HG03135 (cell line): ENCODE results near the gene INS.

Experiments
- ATAC-seq: cut with Tn5 transposase; IDR thresholded peaks from one replicate; pipeline ENCODE4 v1.9.1; 2021; ENCODE audit warnings: mild to moderate bottlenecking, moderate library complexity; ENCODE audit not compliant: unreplicated experiment

The INS gene

GRCh38 chr11:2167141-2168045 is 6.4 kb upstream of the INS start:
- no peak for ATAC-seq

- ATAC-seq: no peak
These were observed 5.3 kb upstream of the INS start for GRCh38 chr11:2166091-2166851.

- no peak for ATAC-seq
These were observed 4.6 kb upstream of the INS start for GRCh38 chr11:2165571-2165970.

- ATAC-seq: no peak
These were observed 4.0 kb upstream of the INS start for GRCh38 chr11:2164861-2165555.

DNA sequence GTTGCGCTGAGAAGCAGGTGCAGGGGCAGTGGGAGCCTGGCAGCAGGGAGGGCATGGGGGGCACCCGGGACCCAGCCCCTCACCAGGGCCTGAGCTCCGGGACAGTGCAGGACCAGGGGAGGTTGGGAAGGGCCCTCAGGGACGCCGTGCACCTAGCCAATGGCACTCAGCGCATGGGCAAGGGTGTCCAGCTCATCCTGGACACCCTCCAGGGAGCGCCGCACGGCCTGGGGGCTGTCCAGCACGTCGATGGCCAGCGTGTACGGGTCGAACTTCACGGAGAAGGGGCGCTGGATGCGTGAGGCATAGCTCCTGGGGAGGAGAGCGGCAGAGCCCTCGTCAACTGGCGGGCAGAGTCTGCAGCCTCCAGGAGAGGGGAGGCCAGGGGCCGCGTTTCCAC is 3.1 kb upstream of the INS start:
- no peak for ATAC-seq

- ATAC-seq: no peak
These were observed 2.5 kb upstream of the INS start for GRCh38 chr11:2163428-2163978.

GRCh38 chr11:2159536-2160413 is 1.2 kb downstream of the INS start:
- ATAC-seq: no peak

- no peak for ATAC-seq
These were observed 2.0 kb downstream of the INS start for GRCh38 chr11:2158966-2159365.

GRCh38 chr11:2158296-2158737 is 2.7 kb downstream of the INS start:
- no peak for ATAC-seq

GRCh38 chr11:2157294-2158040 is 3.5 kb downstream of the INS start:
- ATAC-seq: no peak

DNA sequence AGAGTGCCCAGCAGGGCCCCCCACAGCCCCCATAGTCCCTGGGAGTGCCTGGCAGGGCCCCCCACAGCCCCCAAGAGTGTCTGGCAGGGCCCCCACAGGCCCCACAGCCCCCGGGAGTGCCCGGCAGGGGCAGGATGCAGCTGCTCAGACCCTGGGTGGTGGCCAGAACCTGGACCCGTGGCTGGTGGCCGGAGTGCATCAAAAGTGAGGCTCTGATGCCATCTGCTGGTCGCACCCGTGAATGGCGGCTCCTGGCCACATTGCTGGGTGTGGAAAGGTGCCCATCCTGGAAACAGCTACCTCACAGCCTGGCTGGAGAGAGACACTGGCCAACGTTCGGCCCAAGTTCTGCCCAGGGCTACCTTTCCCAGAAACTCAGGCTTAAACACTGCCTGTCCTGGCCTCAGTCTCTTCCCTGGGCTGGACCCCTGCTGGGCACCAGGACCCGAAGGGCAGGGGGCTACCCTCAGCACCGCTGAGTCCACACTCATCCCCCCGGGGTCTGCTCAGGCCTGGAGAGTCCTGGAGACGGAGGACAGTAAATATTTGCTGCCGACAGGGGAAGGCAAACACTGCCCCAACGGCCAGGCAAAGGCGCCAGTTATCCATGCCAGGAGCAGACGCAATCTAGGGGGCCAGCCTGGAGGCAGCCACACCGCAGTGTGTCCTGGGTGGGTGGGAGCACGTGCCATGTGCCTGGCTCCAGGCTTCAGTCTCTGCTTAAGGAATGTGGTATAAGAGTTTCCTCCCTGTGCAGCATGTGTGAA is 4.4 kb downstream of the INS start:
- ATAC-seq: no peak

DNA sequence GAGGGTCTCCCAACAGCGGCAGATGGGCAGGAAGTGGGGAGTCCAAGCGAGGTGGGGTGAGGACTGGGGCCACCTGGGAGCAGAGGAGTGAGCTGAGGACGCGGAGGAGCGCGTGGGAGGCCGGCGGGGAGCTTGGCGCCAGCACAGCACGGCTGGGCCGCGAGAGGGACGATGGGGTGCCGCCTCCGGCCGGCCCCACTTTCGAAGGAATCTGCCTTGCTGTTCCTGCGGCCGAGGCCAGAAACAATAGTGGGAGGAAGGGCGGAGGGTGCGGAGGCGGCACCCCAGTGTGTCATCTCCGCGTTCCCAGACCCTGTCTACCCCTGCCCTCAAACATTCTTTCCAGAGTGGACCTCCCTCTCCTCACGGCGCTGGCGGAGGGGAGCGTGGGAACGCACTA is 5.5 kb downstream of the INS start:
- no peak for ATAC-seq

GRCh38 chr11:2154889-2155288 is 6.1 kb downstream of the INS start:
- ATAC-seq: no peak

DNA sequence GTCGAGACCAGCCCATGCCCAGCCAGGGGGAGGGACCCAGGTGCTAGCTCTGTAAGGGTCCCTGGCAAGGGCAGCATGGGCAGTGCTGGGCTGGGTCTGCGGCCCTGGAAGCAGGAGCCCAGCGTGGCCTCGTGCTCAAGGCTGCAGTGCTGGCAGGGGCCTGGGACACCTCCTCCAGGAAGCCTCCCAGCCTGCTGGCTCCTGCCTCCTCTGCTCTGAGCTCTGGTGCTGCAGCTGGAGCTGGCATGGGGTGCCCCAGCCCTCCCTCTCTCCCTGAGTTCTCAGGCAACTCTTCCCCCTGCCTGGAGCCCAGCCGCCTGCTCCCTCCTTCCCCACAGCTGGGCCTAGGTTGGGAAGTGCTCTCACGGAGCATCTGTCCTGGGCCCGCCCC is 6.8 kb downstream of the INS start:
- no peak for ATAC-seq

GRCh38 chr11:2153581-2154194 is 7.3 kb downstream of the INS start:
- no peak for ATAC-seq

DNA sequence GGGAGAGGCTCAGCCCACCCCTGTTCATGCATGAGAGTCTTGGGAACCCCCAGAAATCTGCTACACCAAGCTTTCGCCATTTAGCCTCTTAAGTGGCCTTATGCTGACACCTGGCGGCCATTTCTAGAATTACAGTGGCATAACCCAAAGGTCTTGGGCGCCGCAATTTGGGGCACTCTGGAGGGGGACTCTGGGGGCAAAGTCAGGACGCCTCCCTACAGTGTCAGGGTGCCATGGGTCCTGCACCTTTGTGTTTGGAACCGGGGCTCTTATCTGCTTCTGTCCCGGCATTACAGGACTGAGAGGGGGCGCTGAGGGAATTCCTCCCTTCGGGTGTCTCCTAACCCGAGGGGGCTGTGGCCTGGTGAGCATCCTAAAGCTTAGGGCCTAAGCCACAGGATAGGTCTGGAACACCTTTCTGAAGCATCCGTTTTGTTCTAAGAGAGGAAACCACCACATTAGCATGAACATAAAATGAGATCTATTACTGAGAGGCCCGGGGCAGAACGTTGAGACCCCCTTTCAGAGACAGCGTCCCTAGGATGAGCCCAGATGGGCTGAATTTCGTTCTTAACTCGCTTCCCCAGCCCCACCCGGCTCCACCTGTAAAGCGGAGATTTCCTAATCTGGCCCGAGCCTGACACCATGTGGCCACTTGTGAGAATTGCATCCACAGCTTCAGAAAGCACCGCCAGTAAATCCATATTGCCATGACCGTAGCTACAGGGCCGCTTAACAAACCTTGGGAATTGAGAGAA is 9.3 kb downstream of the INS start:
- no peak for ATAC-seq
